GM19397 (cell line): ENCODE data around the gene EGFR.

Experiments
- ATAC-seq: cut with Tn5 transposase; IDR thresholded peaks from one replicate; pipeline ENCODE4 v1.9.1; 2021; ENCODE audit warnings: mild to moderate bottlenecking, moderate library complexity; ENCODE audit not compliant: unreplicated experiment

Gene EGFR

DNA sequence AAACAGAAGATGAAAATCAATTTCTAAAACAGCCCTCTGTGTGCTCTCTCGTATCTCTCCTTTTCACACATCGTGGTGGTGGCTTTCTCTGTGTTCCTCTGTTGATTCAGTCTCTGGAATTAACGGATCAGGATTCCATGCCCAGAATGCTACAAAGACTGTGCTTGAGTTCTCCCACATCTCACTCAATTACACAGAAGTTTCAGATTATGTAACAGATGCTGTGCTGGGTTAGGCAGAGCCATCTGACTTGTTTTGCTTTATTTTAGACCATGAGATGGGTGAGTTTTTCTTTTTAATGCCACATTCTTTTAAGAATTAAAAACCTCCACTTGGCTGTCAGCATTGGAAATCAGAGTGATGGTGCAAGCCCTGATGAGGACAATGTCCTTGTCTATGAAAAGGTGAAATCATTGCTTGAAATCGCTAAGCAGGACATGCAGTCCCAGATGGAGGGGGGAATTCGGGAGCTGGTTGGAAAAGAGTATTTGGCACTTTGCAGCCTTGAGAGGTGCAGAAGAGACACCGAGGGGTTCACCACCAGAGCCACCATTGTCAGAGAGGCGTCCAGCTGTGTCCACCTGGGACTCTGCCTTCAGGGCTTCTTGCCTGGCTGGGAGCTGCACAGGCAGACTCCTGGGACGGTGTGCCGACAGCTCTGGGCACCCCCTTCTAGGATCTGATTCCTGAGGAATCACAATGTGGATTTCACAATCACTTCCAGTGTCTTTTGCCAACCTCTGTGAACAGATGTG is 80.4 kb downstream of the EGFR start:
- ATAC-seq: no peak

DNA sequence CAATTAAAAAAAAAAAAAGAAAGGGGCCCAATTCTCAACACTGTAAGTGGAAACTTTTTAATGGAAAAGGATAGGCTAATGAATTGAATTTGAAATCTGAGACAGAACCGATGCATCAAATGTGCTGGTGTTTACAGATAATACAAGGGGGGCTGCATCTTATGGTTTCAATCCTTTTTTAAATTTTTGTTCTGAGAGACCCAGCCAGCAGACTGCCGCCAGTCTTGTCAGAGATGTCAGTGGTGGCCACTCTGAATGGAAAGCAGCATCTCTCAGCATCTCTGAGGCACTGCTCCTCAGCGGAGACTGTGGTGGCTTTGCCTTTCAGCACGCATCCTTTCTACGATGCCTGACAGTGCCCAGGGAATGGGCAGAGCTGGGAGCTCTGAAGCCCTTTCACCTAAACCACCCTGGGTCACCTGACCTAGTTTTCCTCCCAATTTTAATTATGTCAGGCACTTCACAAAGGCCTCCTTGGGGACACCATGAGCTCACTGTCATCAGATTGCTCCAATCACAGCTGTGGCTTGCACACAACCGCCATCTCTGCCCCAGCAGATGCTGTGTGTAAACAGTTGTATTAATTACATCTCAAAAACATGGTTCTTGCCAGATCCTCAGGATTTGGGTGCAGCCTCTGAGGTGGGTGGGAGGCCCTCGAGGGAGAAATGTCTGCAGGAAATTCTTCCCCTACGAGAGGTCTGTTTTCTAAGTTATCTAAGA is 81.2 kb downstream of the EGFR start:
- ATAC-seq: no peak

DNA sequence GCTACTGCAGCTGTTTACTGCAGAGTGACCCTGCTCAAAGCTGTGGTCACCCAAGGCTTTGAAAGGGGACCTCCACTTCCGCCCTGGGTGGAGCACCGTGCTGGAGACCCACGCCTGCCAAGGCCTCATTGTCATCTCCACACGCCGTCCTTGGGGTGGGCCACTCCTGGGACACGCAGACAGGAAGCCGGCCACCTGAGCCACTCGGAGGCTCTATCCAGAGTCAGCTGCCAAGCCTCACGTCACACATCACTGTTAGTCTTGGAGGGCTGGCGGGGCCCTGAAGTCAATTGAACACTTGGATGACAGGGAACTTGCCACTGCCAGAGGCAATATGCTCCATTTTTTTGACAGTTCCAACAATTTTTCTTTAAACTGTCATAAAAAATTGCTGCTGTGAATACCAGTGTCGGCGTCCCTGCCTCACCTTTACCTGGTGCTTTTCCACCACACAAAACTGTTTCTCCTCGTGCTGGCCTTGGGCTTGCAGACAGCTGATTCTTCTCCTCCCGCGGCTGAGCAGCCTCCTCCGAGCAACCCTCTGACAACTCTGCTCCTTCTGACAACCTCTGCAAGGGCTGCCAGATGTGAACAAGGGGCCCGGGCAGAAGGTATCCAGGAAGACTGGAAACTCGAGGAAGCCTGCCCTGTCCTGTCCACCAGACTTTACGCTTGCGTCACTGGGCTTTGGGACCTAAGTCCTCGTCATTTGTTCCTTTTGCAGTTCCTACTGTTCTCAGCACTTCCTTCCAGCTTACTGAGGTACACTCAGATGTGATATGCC is 81.9 kb downstream of the EGFR start:
- no peak for ATAC-seq

- ATAC-seq: no peak
Measured at GRCh38 chr7:55101359-55101758, 82.5 kb downstream of the EGFR start.

DNA sequence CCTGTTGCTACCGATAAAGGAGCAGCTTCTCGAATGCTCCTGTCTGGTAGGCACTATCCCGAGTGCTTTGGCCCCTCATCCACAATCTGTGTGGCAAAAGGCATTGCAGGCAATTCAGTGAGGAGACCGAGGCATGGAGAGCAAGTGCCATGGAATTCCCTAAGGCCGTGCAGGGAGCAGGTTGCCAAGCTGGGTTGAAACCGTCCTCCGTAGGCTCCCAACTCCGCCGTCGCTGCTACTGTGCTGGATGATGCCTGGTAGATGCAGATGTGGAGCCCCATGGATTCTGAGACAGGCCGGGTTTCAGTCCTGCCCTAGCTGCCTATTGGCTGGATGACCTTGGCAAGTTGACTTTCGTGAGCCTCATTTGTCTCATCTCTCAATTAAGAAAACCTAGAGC is 85.3 kb downstream of the EGFR start:
- ATAC-seq: no peak

- ATAC-seq: no peak
Measured at GRCh38 chr7:55104712-55105433, 86.1 kb downstream of the EGFR start.

DNA sequence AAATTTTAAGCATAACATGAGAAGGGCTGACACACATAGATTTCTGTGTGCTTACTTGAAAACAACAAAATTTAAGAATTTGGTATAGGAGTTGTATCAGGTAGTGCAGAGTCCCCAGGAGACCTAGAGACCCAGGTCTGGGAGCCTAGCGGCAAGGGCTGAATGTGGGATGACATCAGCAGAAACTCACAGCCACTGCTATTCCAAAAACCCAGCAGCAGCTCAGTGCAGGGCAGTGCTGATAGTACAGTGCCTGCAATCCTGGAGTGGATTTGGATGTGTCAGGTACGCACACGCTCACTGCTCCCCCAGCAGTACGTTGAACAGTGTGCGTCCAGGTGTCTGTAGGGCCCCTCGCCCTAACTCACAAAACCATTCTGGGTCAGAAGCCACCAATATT is 87.1 kb downstream of the EGFR start:
- ATAC-seq: no peak

DNA sequence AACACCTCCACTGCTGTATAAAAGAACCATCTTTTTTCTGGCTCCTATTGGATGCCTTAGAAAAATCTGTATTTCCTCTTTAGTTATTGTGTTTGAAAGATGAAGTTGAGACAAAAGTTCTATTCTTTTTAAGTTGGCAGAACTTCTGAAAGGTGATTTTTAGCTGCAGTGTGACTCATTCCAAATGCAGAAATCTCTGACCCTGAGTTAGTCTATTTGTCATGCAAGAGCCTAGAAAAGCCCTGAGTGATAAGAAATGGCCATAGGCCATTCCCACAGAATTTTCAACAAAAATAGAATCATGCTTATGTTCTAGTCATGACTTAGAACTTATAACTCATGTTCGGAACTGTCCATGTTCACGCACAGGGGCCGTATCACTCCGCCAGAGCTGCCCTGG is 89.1 kb downstream of the EGFR start:
- ATAC-seq: no peak

DNA sequence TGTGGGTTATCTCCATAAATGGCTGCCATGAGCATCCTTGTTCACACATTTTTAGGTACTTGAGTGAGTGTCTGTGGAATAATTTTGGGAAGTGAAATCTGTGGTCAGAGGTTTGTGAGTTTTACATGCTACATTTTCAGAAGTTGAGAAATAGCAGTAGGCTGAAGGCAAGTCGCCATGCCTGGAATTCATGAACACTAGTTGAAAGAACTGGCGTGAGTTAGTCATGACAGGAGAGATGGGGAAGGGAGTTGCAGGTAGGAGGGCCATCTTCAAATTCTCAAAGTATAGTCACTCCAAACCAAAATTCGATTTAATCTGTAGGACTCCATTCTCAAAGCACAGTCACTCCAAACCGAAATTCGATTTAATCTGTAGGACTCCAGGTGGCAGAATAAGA is 89.6 kb downstream of the EGFR start:
- no peak for ATAC-seq

- no peak for ATAC-seq
Measured at GRCh38 chr7:55108818-55109217, 90.0 kb downstream of the EGFR start.

DNA sequence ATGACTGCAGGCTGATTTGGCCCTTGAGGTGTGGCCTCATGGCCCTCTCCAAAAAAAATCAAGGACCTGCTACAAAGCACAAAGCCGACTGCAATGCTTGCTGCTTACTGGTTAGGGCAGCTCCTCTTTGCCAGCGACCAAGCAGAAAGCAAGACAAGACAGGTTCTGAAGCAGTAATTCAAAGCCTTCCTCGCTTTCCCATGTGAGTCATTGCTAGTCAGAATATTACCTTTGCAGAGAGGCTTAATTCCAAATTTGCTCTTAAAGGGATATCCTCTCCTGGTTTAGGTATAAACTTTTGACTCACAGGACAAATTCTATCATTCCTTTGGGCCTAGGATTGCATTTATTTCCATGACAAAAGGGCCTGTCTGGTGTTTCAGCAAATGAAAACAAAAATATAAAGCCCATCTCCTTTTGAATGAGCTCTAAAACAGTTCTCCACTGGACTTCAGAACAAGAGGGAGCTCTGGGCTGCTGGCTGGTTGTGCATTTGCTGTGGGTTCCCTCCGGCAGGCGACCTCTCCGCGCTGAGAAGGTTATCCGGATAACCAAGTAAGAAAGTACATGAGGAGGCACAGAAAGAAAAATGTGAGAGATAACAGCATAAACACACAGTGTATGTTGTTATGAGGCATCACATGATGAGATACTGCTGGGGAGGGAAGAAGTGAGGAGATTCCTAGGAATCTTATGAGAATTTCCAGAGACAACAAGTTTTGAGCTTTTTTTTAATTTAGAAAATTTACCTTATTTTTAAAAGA is 90.8 kb downstream of the EGFR start:
- ATAC-seq: no peak

- no peak for ATAC-seq
Measured at GRCh38 chr7:55110282-55110992, 91.6 kb downstream of the EGFR start.

- no peak for ATAC-seq
Measured at GRCh38 chr7:55110993-55111361, 92.2 kb downstream of the EGFR start.

GRCh38 chr7:55112056-55112455 is 93.2 kb downstream of the EGFR start:
- no peak for ATAC-seq

- ATAC-seq: no peak
Measured at GRCh38 chr7:55113760-55114540, 95.1 kb downstream of the EGFR start.

DNA sequence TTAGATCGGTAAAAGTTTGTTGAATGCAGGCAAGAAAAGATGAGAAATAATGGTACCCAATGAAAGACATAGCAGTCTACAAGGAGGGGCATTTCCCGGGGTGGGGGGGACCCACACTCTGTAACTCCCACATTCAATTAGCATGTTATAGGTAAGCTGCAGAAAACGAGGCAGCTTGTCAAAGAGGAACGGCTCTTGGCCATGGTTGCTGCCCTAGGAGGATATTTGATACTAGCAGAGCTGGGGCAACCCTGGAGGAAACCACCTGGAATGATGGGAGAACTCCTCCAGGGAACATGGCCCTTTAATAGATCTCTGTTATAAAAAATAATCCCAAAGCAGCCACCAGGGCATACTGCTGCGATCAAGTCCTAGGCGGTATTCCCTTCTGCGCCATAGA is 98.5 kb downstream of the EGFR start:
- no peak for ATAC-seq

- ATAC-seq: no peak
Measured at GRCh38 chr7:55118426-55118825, 99.6 kb downstream of the EGFR start.

DNA sequence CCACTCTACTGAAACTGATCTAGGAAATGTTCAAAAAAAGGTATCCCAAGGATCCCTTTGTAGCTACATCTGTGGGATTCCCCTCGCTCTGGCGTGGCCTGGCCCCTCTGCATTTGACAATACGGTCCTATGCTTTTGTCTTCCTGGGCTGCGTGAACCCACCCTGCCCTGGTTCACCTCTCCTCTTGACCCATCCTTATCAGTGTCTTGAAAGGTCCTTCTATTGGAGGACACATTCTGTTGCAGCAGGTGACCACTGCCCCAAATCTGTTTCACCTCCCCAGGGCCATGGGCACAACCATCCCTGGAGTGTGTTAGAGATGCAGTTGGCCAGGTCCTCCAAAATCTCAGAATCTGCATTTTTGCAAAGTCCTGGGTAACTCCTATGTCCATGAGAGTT is 100.8 kb downstream of the EGFR start:
- ATAC-seq: no peak

GRCh38 chr7:55120074-55120473 is 101.3 kb downstream of the EGFR start:
- ATAC-seq: no peak
